HCT116 (cell line): ENCODE measurements around the gene BAIAP2L1. TPM values are rescaled to one million over a fixed set of nuclear protein-coding genes. Genes with fewer than 3 reads are reported as not detected.
A peak's percentile ranks its signal among the peaks of the same experiment; 100 is the strongest.

Experiments used
- ATAC-seq: fragments of 200-7000 bp; cut with Tn5 transposase; 2 replicates; pipeline ENCODE4 v1.9.1; 2020; ENCODE audit warnings: mild to moderate bottlenecking, moderate library complexity
- BruUV-seq: library from RNA; stranded (reverse); fragments of 400-500 nt; replicated peaks from 2 replicates; lab custom pipeline; 2021; lab: Mats Ljungman, UMichigan
- CTCF ChIA-PET: fragments of 300-600 bp; sonication (Branson Sonifier 250); formaldehyde crosslinking; loops from one replicate; lab custom pipeline; 2021; ENCODE audit warnings: antibody characterized with exemption; lab: Charles Lee
- POLR2A ChIA-PET: fragments of 300-600, 350-600 bp; sonication (Branson Sonifier 250); formaldehyde crosslinking; loops from one replicate; lab custom pipeline; 2021; ENCODE audit warnings: antibody characterized with exemption; lab: Charles Lee
- RAD21 ChIA-PET, 2 experiments: fragments of 300-600 bp; sonication (Branson Sonifier 250); formaldehyde crosslinking; loops; one replicate each; lab custom pipeline; 2023; ENCODE audit warnings: low total read pairs in 2 of 2; ENCODE audit not compliant: uncharacterized antibody in 2 of 2, unreplicated experiment in 2 of 2, low non-redundant PET in 1 of 2; lab: Charles Lee
- DNase-seq: peaks from one replicate; pipeline ENCODE4 v3.0.0-alpha.2; 2010; ENCODE audit warnings: low read depth, low spot score
- H2AFZ ChIP-seq: fragments of 200-600 bp; shearing (Covaris generic), sonication (generic); 2 replicates; pipeline ENCODE4 v1.6.1; 2017; ENCODE audit warnings: low read depth, mixed run types, mixed read lengths, antibody characterized with exemption, low read length; ENCODE audit not compliant: poor library complexity, severe bottlenecking
- H3K27ac ChIP-seq: 2 replicates; pipeline ENCODE4 v1.5.1; 2012; ENCODE audit warnings: low read depth, low read length
- H3K27me3 ChIP-seq: fragments of 200-600 bp; sonication (generic); 2 replicates; pipeline ENCODE4 v1.6.1; 2016; ENCODE audit warnings: mixed run types, low read length, mixed read lengths; ENCODE audit not compliant: insufficient read depth
- H3K36me3 ChIP-seq, 2 experiments: fragments of 200-500 bp in 1 of 2; fragments of 200-600 bp in 1 of 2; sonication (Bioruptor generic) in 1 of 2; sonication (generic) in 1 of 2; 2 replicates each; pipeline versions ENCODE4 v1.5.1 to v1.6.1; 2014 to 2016; ENCODE audit warnings: low read length in 2 of 2, inconsistent platforms in 1 of 2, mixed read lengths in 1 of 2, mixed run types in 1 of 2; ENCODE audit not compliant: insufficient read depth in 2 of 2, control insufficient read depth in 1 of 2
- H3K4me1 ChIP-seq, 2 experiments: fragments of 200-600 bp in 1 of 2; sonication (generic) in 1 of 2; 2 replicates each; pipeline versions ENCODE4 v1.5.1 to v1.6.1; 2012 to 2017; ENCODE audit warnings: low read length in 2 of 2, inconsistent platforms in 1 of 2, mild to moderate bottlenecking in 1 of 2, mixed read lengths in 1 of 2, mixed run types in 1 of 2, moderate library complexity in 1 of 2; ENCODE audit not compliant: insufficient read depth in 2 of 2, control insufficient read depth in 1 of 2
- H3K4me2 ChIP-seq: fragments of 200-600 bp; sonication (generic); 2 replicates; pipeline ENCODE4 v1.6.1; 2017; ENCODE audit warnings: mixed run types, low read length, mixed read lengths
- H3K4me3 ChIP-seq, 2 experiments: fragments of 200-600 bp in 1 of 2; sonication (generic) in 1 of 2; replicated peaks in 1 of 2; 2 replicates each; pipeline ENCODE4 v1.5.1; 2011 to 2016; ENCODE audit warnings: low read length in 2 of 2, control low read depth in 1 of 2, low read depth in 1 of 2, mild to moderate bottlenecking in 1 of 2, mixed read lengths in 1 of 2, mixed run types in 1 of 2
- H3K79me2 ChIP-seq: fragments of 200-600 bp; sonication (generic); 2 replicates; pipeline ENCODE4 v1.6.1; 2017; ENCODE audit warnings: mild to moderate bottlenecking, mixed run types, low read length, moderate library complexity, mixed read lengths; ENCODE audit not compliant: insufficient read depth
- H3K9ac ChIP-seq: fragments of 200-600 bp; sonication (generic); 2 replicates; pipeline ENCODE4 v1.6.1; 2016; ENCODE audit warnings: low read length, mixed read lengths
- H3K9me2 ChIP-seq: fragments of 200-600 bp; sonication (generic), shearing (Covaris generic); 2 replicates; pipeline ENCODE4 v1.6.1; 2017; ENCODE audit warnings: mixed run types, mild to moderate bottlenecking, moderate library complexity; ENCODE audit not compliant: insufficient read depth
- H3K9me3 ChIP-seq, 2 experiments: fragments of 200-500 bp in 1 of 2; fragments of 200-600 bp in 1 of 2; sonication (Bioruptor generic) in 1 of 2; sonication (generic) in 1 of 2; 2 replicates each; pipeline ENCODE4 v1.6.1; 2014 to 2017; ENCODE audit warnings: low read length in 2 of 2, mixed read lengths in 2 of 2, inconsistent platforms in 1 of 2, low read depth in 1 of 2, mild to moderate bottlenecking in 1 of 2, mixed run types in 1 of 2, moderate library complexity in 1 of 2; ENCODE audit not compliant: control insufficient read depth in 1 of 2, insufficient read depth in 1 of 2
- H4K20me1 ChIP-seq: fragments of 200-600 bp; sonication (generic), shearing (Covaris generic); 2 replicates; pipeline ENCODE4 v1.6.1; 2017; ENCODE audit warnings: mixed run types, mild to moderate bottlenecking, moderate library complexity; ENCODE audit not compliant: insufficient read depth
- CBX3 ChIP-seq: IDR thresholded peaks from 2 replicates; pipeline ENCODE4 v1.6.1; 2012; ENCODE audit warnings: low read depth
- CEBPB ChIP-seq: IDR thresholded peaks from 2 replicates; pipeline ENCODE4 v1.6.1; 2012; ENCODE audit warnings: low read depth
- CTCF ChIP-seq, 3 experiments: fragments of 200-600 bp in 1 of 3; sonication (generic) in 1 of 3; IDR thresholded peaks in 2 of 3; conservative IDR thresholded peaks in 1 of 3; 2 replicates each; pipeline ENCODE4 v1.5.1; 2012 to 2017; ENCODE audit warnings: low read depth in 2 of 3, low read length in 2 of 3, antibody characterized with exemption in 1 of 3, borderline replicate concordance in 1 of 3, control low read depth in 1 of 3, mild to moderate bottlenecking in 1 of 3, mixed read lengths in 1 of 3, mixed run types in 1 of 3, moderate library complexity in 1 of 3; ENCODE audit not compliant: insufficient read depth in 1 of 3
- EGR1 ChIP-seq: IDR thresholded peaks from 2 replicates; pipeline ENCODE4 v1.6.1; 2012; ENCODE audit warnings: low read depth
- EZH2 ChIP-seq: fragments of 200-600 bp; sonication (generic); IDR thresholded peaks from 2 replicates; pipeline ENCODE4 v1.6.1; 2017; ENCODE audit warnings: antibody characterized with exemption, mixed run types
- FOSL1 ChIP-seq: IDR thresholded peaks from 2 replicates; pipeline ENCODE4 v1.6.1; 2012; ENCODE audit warnings: low read depth
- JUND ChIP-seq: IDR thresholded peaks from 2 replicates; pipeline ENCODE4 v1.6.1; 2012
- MAX ChIP-seq: IDR thresholded peaks from 2 replicates; pipeline ENCODE4 v1.6.1; 2012
- POLR2AphosphoS5 ChIP-seq: IDR thresholded peaks from 2 replicates; pipeline ENCODE4 v1.6.1; 2011; ENCODE audit warnings: mild to moderate bottlenecking, low read depth, low read length, moderate library complexity
- RAD21 ChIP-seq: IDR thresholded peaks from 2 replicates; pipeline ENCODE4 v1.6.1; 2012; ENCODE audit warnings: low read depth, mild to moderate bottlenecking
- REST ChIP-seq: IDR thresholded peaks from 2 replicates; pipeline ENCODE4 v1.6.1; 2012; ENCODE audit warnings: low read depth
- SP1 ChIP-seq: IDR thresholded peaks from 2 replicates; pipeline ENCODE4 v1.6.1; 2012; ENCODE audit warnings: low read depth
- SRF ChIP-seq: IDR thresholded peaks from 2 replicates; pipeline ENCODE4 v1.6.1; 2012; ENCODE audit warnings: low read depth
- TCF7L2 ChIP-seq: IDR thresholded peaks from 2 replicates; pipeline ENCODE4 v1.7.0; 2011; ENCODE audit warnings: borderline replicate concordance, inconsistent platforms; ENCODE audit not compliant: insufficient read depth, insufficient read length; ENCODE audit errors: extremely low read depth
- ZFX ChIP-seq: fragments of 450-650 bp; IDR thresholded peaks from 2 replicates; pipeline ENCODE4 v1.6.1; 2017
- ZNF274 ChIP-seq: fragments of 200-500 bp; sonication (Bioruptor generic); IDR thresholded peaks from 2 replicates; pipeline ENCODE4 v1.6.1; 2014; ENCODE audit warnings: mild to moderate bottlenecking, low read depth, low read length, inconsistent platforms
- intact Hi-C: fragments of 100-400 bp; cut with micrococcal nuclease; formaldehyde crosslinking; loops from 2 replicates; pipeline ENCODE4 v1.10.0; 2022
- total RNA-seq: library from RNA; stranded (reverse); gene quantifications from one replicate; pipeline ENCODE4 v1.2.1, GENCODE V29; 2021; ENCODE audit not compliant: unreplicated experiment

BAIAP2L1 gene
- total RNA-seq, 1 experiment from 2014 or later, result 61.2 TPM

- no peaks in the 10 kb centered on the region for H3K9me3 ChIP-seq
- no TSS peak for BruUV-seq
- H3K4me3 ChIP-seq, result no peak overlapping the region
- no peak overlapping the region for H3K9ac ChIP-seq
- TF ChIP-seq MAX, result peak; percentile 69
- peak; percentile 38; the same call in 1 of the 2 replicates for TF ChIP-seq CEBPB
- peak; percentile 72 for TF ChIP-seq FOSL1
- peak; percentile 52 for TF ChIP-seq POLR2AphosphoS5
- TF ChIP-seq CBX3, result peak; percentile 70; the same call in 1 of the 2 replicates
- TF ChIP-seq ZFX, result no peak
- peak; percentile 71 for TF ChIP-seq SP1
- TF ChIP-seq ZNF274, result no peak
- no peak for TF ChIP-seq EGR1
- TF ChIP-seq JUND, result peak; percentile 78
- TF ChIP-seq, all 23 proteins: peak for 7
- no peak for DNase-seq
- no peak for ATAC-seq
- ChIA-PET CTCF (interaction anchor here (0.6 to 2.4 kb wide), 3 partner anchors 28 to 46 kb away, joined by 3 to 8 read pairs (median 3); partner anchors contain the start of gene BAIAP2L1), RAD21 (interaction anchor here in 1 of 2 experiments (1.5 kb wide), 1 partner anchor 28 kb away, joined by 3 read pairs; the partner anchor contains the start of gene BAIAP2L1), POLR2A (no interaction called here)
- no peaks in the 10 kb centered on the region for H3K27me3 ChIP-seq
- intact Hi-C loops, result no loop called here
- H3K4me2 ChIP-seq, result peak overlapping the region; percentile 14
- peaks cover 90% of the 10 kb centered on the region for H3K79me2 ChIP-seq
- H3K4me1 ChIP-seq, result peaks cover 50 to 57% of the 10 kb centered on the region in 2 experiments
- H2AFZ ChIP-seq, result no peak overlapping the region
- H3K9me2 ChIP-seq, result no peaks in the 10 kb centered on the region
- H3K36me3 ChIP-seq, result no peaks in the 10 kb centered on the region
- H4K20me1 ChIP-seq, result no peaks in the 10 kb centered on the region
- peak overlapping the region; percentile 8; the same call in 1 of the 2 replicates for H3K27ac ChIP-seq
These were observed 27.9 kb downstream of the BAIAP2L1 start for GRCh38 chr7:98372993-98373392.

- BruUV-seq, result no TSS peak
- H3K9ac ChIP-seq, result peak overlapping the region; percentile 40
- intact Hi-C loops, result loop anchor here (2.0 kb wide), 1 partner anchor 15 kb away; no protein-coding TSS in a partner anchor
- no peaks in the 10 kb centered on the region for H3K9me2 ChIP-seq
- peak overlapping the region; percentile 10 to 43; a peak in 2 of 4 replicates for H3K4me3 ChIP-seq
- DNase-seq (no peak), ATAC-seq (peak; percentile 82)
- H3K27ac ChIP-seq, result peak overlapping the region; percentile 61
- H4K20me1 ChIP-seq, result no peaks in the 10 kb centered on the region
- no peak overlapping the region for H2AFZ ChIP-seq
- no peaks in the 10 kb centered on the region for H3K36me3 ChIP-seq
- POLR2A ChIA-PET, result interaction anchor here (0.6 to 1.3 kb wide), 4 partner anchors 9 to 410 kb away, joined by 3 to 4 read pairs (median 4); no protein-coding TSS in a partner anchor
- H3K79me2 ChIP-seq, result peaks cover 85% of the 10 kb centered on the region
- H3K4me1 ChIP-seq, result peaks cover 64 to 69% of the 10 kb centered on the region in 2 experiments
- no peaks in the 10 kb centered on the region for H3K27me3 ChIP-seq
- RAD21 ChIA-PET, result no interaction called here
- CTCF ChIA-PET, result no interaction called here
- no peaks in the 10 kb centered on the region for H3K9me3 ChIP-seq
- peak overlapping the region; percentile 77 for H3K4me2 ChIP-seq
- TF ChIP-seq CEBPB (peak; percentile 60), SP1 (peak; percentile 70), RAD21 (0 out of 2 replicates have a peak, but pooled peaks have one; percentile 10), EZH2 (no peak), CTCF (IDR thresholded peaks at IDR 0.05 in 2 of 3, conservative IDR thresholded peaks at IDR 0.05 in 1 of 3; ENCODE audit: borderline replicate concordance in 1 of 3, insufficient read depth in 1 of 3, low read depth in 2 of 3, low read length in 2 of 3) (no peak), TCF7L2 (no peak), SRF (no peak; the same call in 1 of the 2 replicates), REST (no peak)
These were observed 31.2 kb downstream of the BAIAP2L1 start for GRCh38 chr7:98369726-98370125.
